ENCODE data around the gene ARFGAP1.

- TF ChIP-seq POLR2A (IDR thresholded peaks at IDR 0.05; ENCODE audit: control extremely low read depth in 1 of 2, low read depth in 2 of 2, low read length in 2 of 2) = no peak
- TF ChIP-seq CTCF (IDR thresholded peaks at IDR 0.05; ENCODE audit: control extremely low read depth in 1 of 3, insufficient read depth in 1 of 3, low read depth in 1 of 3, low read length in 3 of 3) = no peak
- no peak for TF ChIP-seq RFX5 (IDR thresholded peaks at IDR 0.05; ENCODE audit: borderline replicate concordance, low read depth, low read length)
- no peak for TF ChIP-seq EP300 (IDR thresholded peaks at IDR 0.05; ENCODE audit: borderline replicate concordance in 1 of 2, low read depth in 2 of 2, low read length in 2 of 2)
- TF ChIP-seq TEAD4 (IDR thresholded peaks at IDR 0.05; ENCODE audit: low read depth, low read length) = no peak
- no peak for TF ChIP-seq POLR2AphosphoS5 (IDR thresholded peaks at IDR 0.05; ENCODE audit: low read depth, low read length)
- no peak for TF ChIP-seq HDAC6 (IDR thresholded peaks at IDR 0.05; ENCODE audit: low read depth, low read length)
- no peak for TF ChIP-seq ATF3 (IDR thresholded peaks at IDR 0.05; ENCODE audit: insufficient read depth, low read depth, low read length)
- no peak for TF ChIP-seq EGR1 (IDR thresholded peaks at IDR 0.05; ENCODE audit: borderline replicate concordance, low read depth, low read length)
These were observed 48.7 kb downstream of the ARFGAP1 start for GRCh38 chr20:63321148-63321831.
